ENCODE measurements around the gene TLK2.
"Not testable (repeated sequence)": the region's sequence is repeated elsewhere in the genome, so short reads cannot be mapped to it uniquely, and the experiment has no call there.

Gene TLK2

DNA sequence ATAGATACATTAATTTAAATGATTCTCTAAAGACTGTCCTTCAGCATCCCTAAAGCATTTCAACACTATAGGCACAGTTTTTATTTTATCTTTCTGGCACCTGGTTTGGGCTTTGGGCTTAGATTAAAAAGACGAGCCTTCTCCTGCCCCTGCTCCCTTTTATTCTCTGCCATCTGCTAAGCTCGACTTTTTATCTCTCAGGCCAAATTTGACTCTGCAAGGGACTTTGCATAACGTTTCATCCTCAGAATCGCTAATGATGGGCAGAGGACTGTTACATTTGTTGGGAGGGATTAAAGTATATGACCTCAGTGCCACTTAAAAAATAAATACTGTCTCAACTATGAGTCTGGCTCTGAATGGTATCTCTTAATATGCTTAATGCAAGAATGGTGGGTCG, 25.6 kb upstream of the TLK2 start:
- not testable (repeated sequence) for H3K4me3 ChIP-seq (ENCODE audit: low read length); H3K56ac ChIP-seq (ENCODE audit: low read length); H3K4me2 ChIP-seq (ENCODE audit: low read length); H2AK5ac ChIP-seq (ENCODE audit: low read length); H2BK15ac ChIP-seq (replicated peaks; ENCODE audit: low read depth); H3K4me1 ChIP-seq (ENCODE audit: control insufficient read depth, low read depth, low read length); H2BK5ac ChIP-seq (ENCODE audit: low read length); H3K23ac ChIP-seq (ENCODE audit: low read length); H3K36me3 ChIP-seq (ENCODE audit: control insufficient read depth, insufficient read depth, low read length); H4K8ac ChIP-seq (ENCODE audit: low read depth, low read length); H2BK120ac ChIP-seq (ENCODE audit: low read depth, low read length); H3K18ac ChIP-seq (ENCODE audit: low read length); H3K9ac ChIP-seq (ENCODE audit: low read length); H3K4ac ChIP-seq (ENCODE audit: low read depth, low read length); H4K5ac ChIP-seq (ENCODE audit: low read length); H3K27me3 ChIP-seq (ENCODE audit: insufficient read depth, low read length, poor library complexity); H3K27ac ChIP-seq (ENCODE audit: low read depth, low read length); DNase-seq; H3K79me1 ChIP-seq (ENCODE audit: low read length); H3K79me2 ChIP-seq (ENCODE audit: control insufficient read depth, insufficient read depth, low read length)
- WGBS (ENCODE audit: extremely low coverage, insufficient coverage, low lambda C conversion rate) = no CpG with 5 or more reads among the region's 5 CpGs

DNA sequence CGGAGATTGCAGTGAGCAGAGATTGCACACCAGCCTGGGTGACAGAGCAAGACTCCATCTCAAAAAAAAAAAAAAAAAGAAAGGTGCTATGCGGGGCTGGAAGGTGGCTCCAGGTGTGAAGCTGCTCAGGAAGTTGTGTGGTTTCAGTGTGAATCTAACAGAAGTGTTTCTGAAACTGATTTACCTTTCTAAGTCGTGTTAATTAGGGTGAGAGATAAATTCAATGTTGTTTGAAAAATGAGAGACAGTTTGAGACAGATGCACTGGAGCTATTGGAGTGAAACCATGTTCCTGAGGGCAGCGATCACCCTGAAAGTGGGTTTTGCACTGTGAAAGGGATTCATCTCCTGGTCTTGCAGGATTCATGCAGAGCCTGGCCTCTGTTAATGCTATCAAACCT, 25.0 kb upstream of the TLK2 start:
- not testable (repeated sequence) for DNase-seq; H3K56ac ChIP-seq (ENCODE audit: low read length); H4K8ac ChIP-seq (ENCODE audit: low read depth, low read length); H3K79me2 ChIP-seq (ENCODE audit: control insufficient read depth, insufficient read depth, low read length); H3K79me1 ChIP-seq (ENCODE audit: low read length); H3K27ac ChIP-seq (ENCODE audit: low read depth, low read length); H3K4me1 ChIP-seq (ENCODE audit: control insufficient read depth, low read depth, low read length); H2BK5ac ChIP-seq (ENCODE audit: low read length); H3K36me3 ChIP-seq (ENCODE audit: control insufficient read depth, insufficient read depth, low read length); H3K4me2 ChIP-seq (ENCODE audit: low read length); H3K4me3 ChIP-seq (ENCODE audit: low read length); H2AK5ac ChIP-seq (ENCODE audit: low read length); H3K27me3 ChIP-seq (ENCODE audit: insufficient read depth, low read length, poor library complexity); H3K18ac ChIP-seq (ENCODE audit: low read length); H3K9ac ChIP-seq (ENCODE audit: low read length); H2BK120ac ChIP-seq (ENCODE audit: low read depth, low read length); H4K5ac ChIP-seq (ENCODE audit: low read length); H2BK15ac ChIP-seq (replicated peaks; ENCODE audit: low read depth); H3K4ac ChIP-seq (ENCODE audit: low read depth, low read length); H3K23ac ChIP-seq (ENCODE audit: low read length)
- WGBS (ENCODE audit: extremely low coverage, insufficient coverage, low lambda C conversion rate) = no CpG with 5 or more reads among the region's 4 CpGs

DNA sequence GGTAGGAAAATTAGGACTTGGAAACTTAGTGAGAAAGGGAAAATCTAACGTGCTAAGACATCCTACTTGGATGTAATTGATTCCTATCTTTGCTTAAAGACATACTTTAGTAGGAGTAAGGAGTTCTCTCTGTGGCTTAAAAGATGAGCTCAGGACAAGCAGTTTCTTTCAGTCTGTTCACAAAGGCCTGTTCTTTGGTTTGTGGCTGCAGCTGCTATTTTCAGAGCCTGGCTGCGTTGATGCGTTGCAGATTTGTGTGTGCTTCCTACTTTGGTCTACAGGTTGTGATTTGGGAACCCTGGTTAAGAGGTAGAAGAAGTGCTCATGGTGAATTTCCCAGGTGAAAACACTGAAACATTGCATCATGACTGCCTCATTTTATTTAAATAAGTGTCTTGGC, 24.5 kb upstream of the TLK2 start:
- not testable (repeated sequence) for H3K79me2 ChIP-seq (ENCODE audit: control insufficient read depth, insufficient read depth, low read length); H4K5ac ChIP-seq (ENCODE audit: low read length); H2BK15ac ChIP-seq (replicated peaks; ENCODE audit: low read depth); H3K9ac ChIP-seq (ENCODE audit: low read length); H3K27me3 ChIP-seq (ENCODE audit: insufficient read depth, low read length, poor library complexity); H3K79me1 ChIP-seq (ENCODE audit: low read length); H2AK5ac ChIP-seq (ENCODE audit: low read length); H3K56ac ChIP-seq (ENCODE audit: low read length); H3K4me3 ChIP-seq (ENCODE audit: low read length); H3K27ac ChIP-seq (ENCODE audit: low read depth, low read length); H2BK120ac ChIP-seq (ENCODE audit: low read depth, low read length); H4K8ac ChIP-seq (ENCODE audit: low read depth, low read length); H3K36me3 ChIP-seq (ENCODE audit: control insufficient read depth, insufficient read depth, low read length); H2BK5ac ChIP-seq (ENCODE audit: low read length); H3K4me2 ChIP-seq (ENCODE audit: low read length); H3K18ac ChIP-seq (ENCODE audit: low read length); DNase-seq; H3K4ac ChIP-seq (ENCODE audit: low read depth, low read length); H3K23ac ChIP-seq (ENCODE audit: low read length); H3K4me1 ChIP-seq (ENCODE audit: control insufficient read depth, low read depth, low read length)
- no CpG with 5 or more reads among the region's 3 CpGs for WGBS (ENCODE audit: extremely low coverage, insufficient coverage, low lambda C conversion rate)

GRCh38 chr17:62456016-62456415, 22.6 kb upstream of the TLK2 start:
- H3K79me1 ChIP-seq (ENCODE audit: low read length) = no peaks in the 10 kb centered on the region
- H3K27ac ChIP-seq (ENCODE audit: low read depth, low read length) = no peak overlapping the region
- H3K9ac ChIP-seq (ENCODE audit: low read length) = no peak overlapping the region
- no peaks in the 10 kb centered on the region for H3K36me3 ChIP-seq (ENCODE audit: control insufficient read depth, insufficient read depth, low read length)
- no peak overlapping the region for H2BK15ac ChIP-seq (replicated peaks; ENCODE audit: low read depth)
- WGBS (ENCODE audit: extremely low coverage, insufficient coverage, low lambda C conversion rate) = no CpG with 5 or more reads among the region's 7 CpGs
- H2BK120ac ChIP-seq (ENCODE audit: low read depth, low read length) = no peak overlapping the region
- no peak overlapping the region for H4K5ac ChIP-seq (ENCODE audit: low read length)
- H3K79me2 ChIP-seq (ENCODE audit: control insufficient read depth, insufficient read depth, low read length) = no peaks in the 10 kb centered on the region
- H3K56ac ChIP-seq (ENCODE audit: low read length) = no peak overlapping the region
- no peak overlapping the region for H3K4me2 ChIP-seq (ENCODE audit: low read length)
- no peak overlapping the region for H3K23ac ChIP-seq (ENCODE audit: low read length)
- H3K4me1 ChIP-seq (ENCODE audit: control insufficient read depth, low read depth, low read length) = no peaks in the 10 kb centered on the region
- H3K27me3 ChIP-seq (ENCODE audit: insufficient read depth, low read length, poor library complexity) = no peaks in the 10 kb centered on the region
- H2BK5ac ChIP-seq (ENCODE audit: low read length) = no peak overlapping the region
- no peak overlapping the region for H3K4me3 ChIP-seq (ENCODE audit: low read length)
- H3K4ac ChIP-seq (ENCODE audit: low read depth, low read length) = no peak overlapping the region
- no peak overlapping the region for H4K8ac ChIP-seq (ENCODE audit: low read depth, low read length)
- no peak for DNase-seq
- H2AK5ac ChIP-seq (ENCODE audit: low read length) = no peak overlapping the region
- no peak overlapping the region for H3K18ac ChIP-seq (ENCODE audit: low read length)

DNA sequence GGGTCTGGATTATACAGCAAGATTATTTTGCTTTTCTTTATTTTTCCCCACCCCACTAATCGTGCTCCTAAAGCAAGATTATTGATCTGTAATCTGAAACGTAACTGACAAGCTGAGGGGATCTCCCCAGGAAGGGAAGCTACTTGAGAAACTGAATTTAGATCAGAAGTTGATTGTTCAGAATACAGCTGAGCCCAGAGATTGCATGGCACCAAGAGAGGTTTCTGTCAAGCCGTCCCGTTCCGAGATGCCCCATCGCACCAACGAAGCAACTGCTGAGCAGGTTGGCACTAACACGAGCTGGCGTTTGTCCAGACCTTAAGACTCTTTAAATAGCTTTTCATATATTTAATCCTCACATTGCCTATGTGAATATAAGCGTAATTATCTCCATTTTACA, 20.1 kb upstream of the TLK2 start:
- not testable (repeated sequence) for H3K36me3 ChIP-seq (ENCODE audit: control insufficient read depth, insufficient read depth, low read length); H2BK5ac ChIP-seq (ENCODE audit: low read length); DNase-seq; H4K5ac ChIP-seq (ENCODE audit: low read length); H2AK5ac ChIP-seq (ENCODE audit: low read length); H3K27ac ChIP-seq (ENCODE audit: low read depth, low read length); H4K8ac ChIP-seq (ENCODE audit: low read depth, low read length); H3K79me2 ChIP-seq (ENCODE audit: control insufficient read depth, insufficient read depth, low read length); H3K4me1 ChIP-seq (ENCODE audit: control insufficient read depth, low read depth, low read length); H3K9ac ChIP-seq (ENCODE audit: low read length); H3K56ac ChIP-seq (ENCODE audit: low read length); H2BK15ac ChIP-seq (replicated peaks; ENCODE audit: low read depth); H3K4ac ChIP-seq (ENCODE audit: low read depth, low read length); H3K23ac ChIP-seq (ENCODE audit: low read length); H3K79me1 ChIP-seq (ENCODE audit: low read length); H3K18ac ChIP-seq (ENCODE audit: low read length); H3K4me3 ChIP-seq (ENCODE audit: low read length); H3K4me2 ChIP-seq (ENCODE audit: low read length); H2BK120ac ChIP-seq (ENCODE audit: low read depth, low read length); H3K27me3 ChIP-seq (ENCODE audit: insufficient read depth, low read length, poor library complexity)
- no CpG with 5 or more reads among the region's 10 CpGs for WGBS (ENCODE audit: extremely low coverage, insufficient coverage, low lambda C conversion rate)

DNA sequence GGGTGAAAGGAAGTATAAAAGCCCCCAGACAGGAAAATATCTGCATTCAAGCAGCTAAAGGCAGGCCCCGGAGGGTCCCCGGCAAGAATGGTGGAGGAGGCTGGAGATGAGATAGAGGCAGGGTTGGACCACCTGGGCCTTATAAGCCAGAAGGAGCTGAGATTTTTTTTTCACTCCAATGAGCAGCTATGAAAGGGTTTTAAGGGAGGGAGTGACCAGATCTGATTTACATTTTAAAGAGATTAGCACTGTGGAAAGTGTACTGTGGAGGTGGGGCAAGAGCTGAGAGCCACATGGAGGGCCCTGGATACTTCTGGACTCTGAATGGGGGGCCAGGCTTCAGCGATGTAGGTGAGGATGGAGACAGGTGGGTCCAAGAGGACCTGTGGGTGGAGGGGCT, 14.2 kb upstream of the TLK2 start:
- not testable (repeated sequence) for H2BK120ac ChIP-seq (ENCODE audit: low read depth, low read length); H3K56ac ChIP-seq (ENCODE audit: low read length); H3K27ac ChIP-seq (ENCODE audit: low read depth, low read length); H3K4ac ChIP-seq (ENCODE audit: low read depth, low read length); DNase-seq; H3K27me3 ChIP-seq (ENCODE audit: insufficient read depth, low read length, poor library complexity); H3K18ac ChIP-seq (ENCODE audit: low read length); H3K23ac ChIP-seq (ENCODE audit: low read length); H3K9ac ChIP-seq (ENCODE audit: low read length); H3K79me1 ChIP-seq (ENCODE audit: low read length); H4K5ac ChIP-seq (ENCODE audit: low read length); H2AK5ac ChIP-seq (ENCODE audit: low read length); H3K4me2 ChIP-seq (ENCODE audit: low read length); H2BK15ac ChIP-seq (replicated peaks; ENCODE audit: low read depth); H3K4me3 ChIP-seq (ENCODE audit: low read length); H3K79me2 ChIP-seq (ENCODE audit: control insufficient read depth, insufficient read depth, low read length); H3K36me3 ChIP-seq (ENCODE audit: control insufficient read depth, insufficient read depth, low read length); H4K8ac ChIP-seq (ENCODE audit: low read depth, low read length); H2BK5ac ChIP-seq (ENCODE audit: low read length); H3K4me1 ChIP-seq (ENCODE audit: control insufficient read depth, low read depth, low read length)
- WGBS (ENCODE audit: extremely low coverage, insufficient coverage, low lambda C conversion rate) = no CpG with 5 or more reads among the region's 3 CpGs

Data from mesendoderm (in vitro differentiated cells).